HG03558 (cell line): ENCODE measurements around the gene STK32B.

Experiments
- ATAC-seq: cut with Tn5 transposase; IDR thresholded peaks from one replicate; pipeline ENCODE4 v1.9.1; 2021; ENCODE audit warnings: moderate number of reproducible peaks; ENCODE audit not compliant: unreplicated experiment; ENCODE audit errors: extremely low read depth

Gene STK32B

GRCh38 chr4:5541169-5541568 is 489.9 kb downstream of the STK32B start:
- no peak for ATAC-seq

DNA sequence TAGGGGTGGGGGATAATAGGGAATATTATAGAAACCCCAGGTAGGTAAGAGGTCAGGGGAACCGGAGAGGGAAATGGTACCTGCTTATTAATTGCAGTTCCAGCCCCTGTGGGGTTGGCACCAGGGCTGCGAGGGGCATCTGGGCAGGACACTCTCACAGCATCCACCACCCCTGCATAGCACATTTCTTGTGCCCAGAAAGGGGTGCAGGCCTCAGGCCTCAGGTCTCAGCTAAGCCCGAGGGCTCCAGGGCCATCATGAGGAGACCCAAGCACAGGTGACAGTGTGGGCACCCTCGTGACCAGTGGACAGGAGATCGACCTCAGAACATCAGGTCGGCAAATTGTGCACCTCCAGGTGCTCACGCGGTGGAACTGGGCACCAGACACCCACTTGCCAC is 492.4 kb downstream of the STK32B start:
- no peak for ATAC-seq

- no peak for ATAC-seq
Measured at GRCh38 chr4:5544762-5545161, 493.5 kb downstream of the STK32B start.

- no peak for ATAC-seq
Measured at GRCh38 chr4:5545271-5545670, 494.0 kb downstream of the STK32B start.

- no peak for ATAC-seq
Measured at GRCh38 chr4:5547651-5548249, 496.5 kb downstream of the STK32B start.
